CD4-positive, CD25-positive, alpha-beta regulatory T cell (primary cell): ENCODE results near the gene HHEX. TPM values are rescaled to one million over a fixed set of nuclear protein-coding genes. Genes with fewer than 3 reads are reported as not detected.

Experiments
- ATAC-seq, 2 donors: fragments of 150-1000 bp; cut with Tn5 transposase; one replicate each; pipeline ENCODE4 v1.10.0; 2021; ENCODE audit warnings: low read depth in 2 of 2, moderate number of reproducible peaks in 2 of 2, moderate library complexity in 1 of 2
- DNase-seq, 3 donors: peaks; one replicate each; pipeline versions ENCODE4 v3.0.0 to v3.0.0-alpha.2; 2012 to 2022; ENCODE audit warnings: mixed read lengths in 1 of 3
- H3K27ac ChIP-seq: one replicate; pipeline ENCODE4 v1.7.0; 2013; ENCODE audit warnings: mild to moderate bottlenecking, low read length; ENCODE audit not compliant: insufficient read depth, poor library complexity, severe bottlenecking
- H3K27me3 ChIP-seq: one replicate; pipeline ENCODE4 v1.7.0; 2013; ENCODE audit warnings: low read length; ENCODE audit not compliant: control insufficient read depth, insufficient read depth
- H3K36me3 ChIP-seq: one replicate; pipeline ENCODE4 v1.7.0; 2013; ENCODE audit warnings: mild to moderate bottlenecking, low read length, moderate library complexity; ENCODE audit not compliant: control insufficient read depth, insufficient read depth
- H3K4me1 ChIP-seq: 2 replicates; pipeline ENCODE4 v1.7.0; 2013; ENCODE audit warnings: mild to moderate bottlenecking, low read length; ENCODE audit not compliant: insufficient read depth, control insufficient read depth, poor library complexity, severe bottlenecking
- H3K4me3 ChIP-seq: one replicate; pipeline ENCODE4 v1.7.0; 2013; ENCODE audit warnings: low read depth, mild to moderate bottlenecking, low read length, moderate library complexity
- H3K9me3 ChIP-seq, 2 experiments: 1 replicate in 1 of 2; 2 replicates in 1 of 2; pipeline ENCODE4 v1.7.0; 2013; ENCODE audit warnings: low read length in 2 of 2, mild to moderate bottlenecking in 1 of 2, moderate library complexity in 1 of 2; ENCODE audit not compliant: control insufficient read depth in 2 of 2
- H3K27ac Mint-ChIP-seq, 3 donors: one replicate each; pipeline ENCODE4 v1.8.0; 2020 to 2022; ENCODE audit warnings: mild to moderate bottlenecking in 3 of 3, mixed read lengths in 3 of 3, moderate library complexity in 2 of 3
- H3K27me3 Mint-ChIP-seq: one replicate; pipeline ENCODE4 v1.8.0; 2022; ENCODE audit warnings: mild to moderate bottlenecking, mixed read lengths
- H3K36me3 Mint-ChIP-seq: one replicate; pipeline ENCODE4 v1.8.0; 2020; ENCODE audit warnings: mixed read lengths
- H3K4me1 Mint-ChIP-seq, 4 donors: one replicate each; pipeline ENCODE4 v1.8.0; 2020 to 2022; ENCODE audit warnings: mixed read lengths in 4 of 4, mild to moderate bottlenecking in 1 of 4
- H3K4me3 Mint-ChIP-seq, 4 donors: one replicate each; pipeline ENCODE4 v1.8.0; 2020 to 2022; ENCODE audit warnings: mild to moderate bottlenecking in 4 of 4, mixed read lengths in 4 of 4, moderate library complexity in 3 of 4
- H3K9me3 Mint-ChIP-seq, 7 donors: one replicate each; pipeline ENCODE4 v1.8.0; 2020 to 2022; ENCODE audit warnings: mixed read lengths in 7 of 7, mild to moderate bottlenecking in 3 of 7, moderate library complexity in 2 of 7
- polyA plus RNA-seq, 4 donors: library from polyadenylated mRNA; unstranded; fragments of 300-500 nt; fragmentation: Illumina TruSeq; gene quantifications; one replicate each; pipeline ENCODE4 v1.2.3, GENCODE V29; 2021
- total RNA-seq: library from RNA; stranded (reverse); gene quantifications from one replicate; pipeline ENCODE4 v1.2.3, GENCODE V29; 2022

HHEX gene
- total and polyA plus RNA-seq, 5 donors from 2014 or later: 0.19 to 1.2 (median 0.46) TPM; not detected in 1

DNA sequence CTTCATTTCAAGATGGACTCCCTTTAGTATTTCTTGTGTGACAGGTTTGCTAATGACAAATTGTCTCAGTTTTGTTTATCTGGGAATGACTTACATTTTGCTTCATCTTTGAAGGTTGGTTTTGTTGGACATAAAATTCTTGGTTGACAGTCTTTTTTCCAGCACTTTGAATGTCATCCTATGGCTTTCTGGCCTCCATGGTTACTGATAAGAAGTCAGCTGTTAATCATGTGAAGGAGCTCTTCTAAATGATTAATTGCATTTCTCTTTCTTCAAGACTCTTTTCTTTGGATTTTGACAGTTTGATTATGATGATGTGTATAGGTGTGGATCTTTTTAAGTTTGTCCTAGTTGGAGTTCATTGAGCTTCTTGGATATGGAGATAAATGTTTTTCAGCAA, 26.9 kb upstream of the HHEX start:
- no peak overlapping the region for H3K27ac Mint-ChIP-seq
- Histone ChIP-seq H3K9me3 (peaks cover 14 to 17% of the 10 kb centered on the region in 2 experiments), H3K36me3 (no peaks in the 10 kb centered on the region)

DNA sequence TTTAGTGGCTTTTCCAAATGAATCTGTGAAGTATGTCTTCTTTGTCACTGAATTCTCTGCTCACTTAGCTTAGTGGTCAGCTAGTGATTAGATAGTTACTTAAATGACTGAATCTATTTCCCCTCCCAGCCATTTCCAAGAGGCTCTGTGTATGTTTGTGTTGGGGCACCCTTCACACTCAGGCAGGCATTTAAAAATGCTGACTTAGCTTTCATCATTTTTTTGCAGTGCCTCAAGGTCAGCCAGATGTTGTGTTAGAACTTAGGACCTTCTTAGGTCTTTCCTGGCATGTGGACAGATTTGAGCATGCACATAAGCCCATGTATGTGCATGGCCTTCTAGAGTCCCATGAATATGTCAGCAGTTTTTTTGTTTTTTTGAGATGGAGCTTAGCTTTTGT, 25.4 kb upstream of the HHEX start:
- DNase-seq (no peak), ATAC-seq (no peak)
- no peaks in the 10 kb centered on the region for H3K4me1 Mint-ChIP-seq
- H3K4me3 Mint-ChIP-seq: no peak overlapping the region
- Histone ChIP-seq H3K4me1 (no peaks in the 10 kb centered on the region), H3K4me3 (no peak overlapping the region), H3K9me3 (peaks cover 14 to 17% of the 10 kb centered on the region in 2 experiments), H3K27ac (no peak overlapping the region), H3K36me3 (no peaks in the 10 kb centered on the region), H3K27me3 (no peaks in the 10 kb centered on the region)
- peaks cover 0 to 25% (median 9%) of the 10 kb centered on the region in 7 donors for H3K9me3 Mint-ChIP-seq
- H3K27ac Mint-ChIP-seq: no peak overlapping the region
- no peaks in the 10 kb centered on the region for H3K36me3 Mint-ChIP-seq
- peaks cover 17% of the 10 kb centered on the region for H3K27me3 Mint-ChIP-seq

More for the DNA sequence above, 26.9 kb upstream of the HHEX start:
- peaks cover 17% of the 10 kb centered on the region for H3K27me3 Mint-ChIP-seq
- no peak for DNase-seq
- H3K27me3 ChIP-seq: no peaks in the 10 kb centered on the region
- H3K4me1 Mint-ChIP-seq: no peaks in the 10 kb centered on the region
- H3K36me3 Mint-ChIP-seq: no peaks in the 10 kb centered on the region
- no peak overlapping the region for H3K4me3 ChIP-seq
- no peaks in the 10 kb centered on the region for H3K4me1 ChIP-seq
- peaks cover 0 to 25% (median 9%) of the 10 kb centered on the region in 7 donors for H3K9me3 Mint-ChIP-seq
- no peak overlapping the region for H3K4me3 Mint-ChIP-seq
- H3K27ac ChIP-seq: no peak overlapping the region
- ATAC-seq: no peak

DNA sequence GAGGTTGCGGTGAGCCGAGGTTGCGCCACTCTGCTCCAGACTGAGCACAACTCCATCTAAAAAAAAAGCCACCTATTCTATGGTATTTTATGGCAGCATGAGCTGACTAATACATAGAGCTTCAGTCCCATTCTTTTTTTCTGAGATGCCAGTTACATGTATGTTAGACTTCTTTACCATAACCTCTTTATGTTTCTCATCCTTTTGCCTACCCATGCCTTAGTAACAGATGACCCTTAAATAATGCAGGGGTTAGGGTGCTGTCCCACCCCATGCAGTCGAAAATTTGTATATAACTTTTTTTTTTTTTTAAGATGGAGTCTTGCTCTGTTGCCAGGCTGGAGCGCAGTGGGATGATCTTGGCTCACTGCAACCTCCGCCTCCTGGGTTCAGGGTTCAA, 22.7 kb upstream of the HHEX start:
- Mint-ChIP-seq H3K27me3 (peaks cover 23% of the 10 kb centered on the region), H3K27ac (no peak overlapping the region), H3K9me3 (peaks cover 0 to 21% (median 6%) of the 10 kb centered on the region in 7 donors), H3K4me3 (no peak overlapping the region), H3K36me3 (no peaks in the 10 kb centered on the region), H3K4me1 (no peaks in the 10 kb centered on the region)
- H3K4me3 ChIP-seq: no peak overlapping the region
- H3K27me3 ChIP-seq: no peaks in the 10 kb centered on the region
- ATAC-seq (no peak), DNase-seq (no peak)
- H3K9me3 ChIP-seq: peaks cover 14 to 17% of the 10 kb centered on the region in 2 experiments
- H3K4me1 ChIP-seq: no peaks in the 10 kb centered on the region
- no peaks in the 10 kb centered on the region for H3K36me3 ChIP-seq
- H3K27ac ChIP-seq: no peak overlapping the region

DNA sequence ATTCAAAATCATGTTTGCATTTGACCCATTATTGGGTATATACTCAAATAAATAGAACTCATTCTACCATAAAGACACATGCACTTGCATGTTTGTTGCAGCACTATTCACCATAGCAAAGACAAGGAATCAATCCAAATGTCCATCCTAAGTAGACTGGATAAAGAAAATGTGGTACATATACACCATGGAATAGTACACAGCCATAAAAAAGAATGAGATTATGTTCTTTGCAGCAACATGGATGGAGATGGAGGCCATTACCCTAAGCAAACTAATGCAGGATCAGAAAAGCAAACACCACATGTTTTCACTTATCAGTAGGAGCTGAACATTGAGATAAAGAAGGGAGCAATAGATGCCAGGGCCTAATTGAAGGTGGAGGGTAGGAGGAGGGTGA, 12.0 kb upstream of the HHEX start:
- no peak overlapping the region for H3K4me3 Mint-ChIP-seq
- ATAC-seq: no peak

DNA sequence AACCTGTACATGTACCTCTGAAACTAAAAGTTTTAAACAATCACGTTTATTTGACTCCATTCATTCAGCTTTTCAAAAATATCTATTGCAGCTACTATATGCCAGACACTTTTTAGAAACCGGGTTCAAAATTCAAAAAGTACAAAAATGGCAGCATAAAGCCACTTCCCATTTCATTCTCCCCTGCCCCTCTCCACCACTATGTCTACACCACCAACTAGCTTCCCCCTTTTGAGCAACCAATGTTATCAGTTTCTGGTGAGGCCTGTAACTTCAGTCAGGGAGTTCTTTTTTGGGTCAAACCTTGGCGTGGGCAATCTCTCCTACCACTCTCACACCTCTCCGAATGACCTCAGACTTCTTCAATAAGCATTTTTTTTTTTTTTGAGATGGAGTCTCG, 11.5 kb upstream of the HHEX start:
- H3K9me3 Mint-ChIP-seq: peaks cover 0 to 3% (median 0%) of the 10 kb centered on the region in 7 donors
- H3K27me3 Mint-ChIP-seq: peaks cover 27% of the 10 kb centered on the region
- Histone ChIP-seq H3K27me3 (peaks cover 3% of the 10 kb centered on the region), H3K36me3 (no peaks in the 10 kb centered on the region), H3K27ac (no peak overlapping the region), H3K4me3 (no peak overlapping the region), H3K9me3 (no peaks in the 10 kb centered on the region), H3K4me1 (no peaks in the 10 kb centered on the region)
- ATAC-seq: no peak
- peak overlapping the region in 1 of 3 donors; percentile 85 for H3K27ac Mint-ChIP-seq
- H3K4me1 Mint-ChIP-seq: no peaks in the 10 kb centered on the region
- no peak overlapping the region for H3K4me3 Mint-ChIP-seq
- H3K36me3 Mint-ChIP-seq: no peaks in the 10 kb centered on the region
- DNase-seq: no peak

More for the DNA sequence above, 12.0 kb upstream of the HHEX start:
- Histone ChIP-seq H3K9me3 (no peaks in the 10 kb centered on the region), H3K36me3 (no peaks in the 10 kb centered on the region), H3K27ac (no peak overlapping the region), H3K4me3 (no peak overlapping the region), H3K27me3 (peaks cover 3% of the 10 kb centered on the region), H3K4me1 (no peaks in the 10 kb centered on the region)
- peaks cover 0 to 3% (median 0%) of the 10 kb centered on the region in 7 donors for H3K9me3 Mint-ChIP-seq
- H3K27ac Mint-ChIP-seq: no peak overlapping the region
- no peak for DNase-seq
- H3K36me3 Mint-ChIP-seq: no peaks in the 10 kb centered on the region
- H3K27me3 Mint-ChIP-seq: peaks cover 22% of the 10 kb centered on the region
- no peaks in the 10 kb centered on the region for H3K4me1 Mint-ChIP-seq

DNA sequence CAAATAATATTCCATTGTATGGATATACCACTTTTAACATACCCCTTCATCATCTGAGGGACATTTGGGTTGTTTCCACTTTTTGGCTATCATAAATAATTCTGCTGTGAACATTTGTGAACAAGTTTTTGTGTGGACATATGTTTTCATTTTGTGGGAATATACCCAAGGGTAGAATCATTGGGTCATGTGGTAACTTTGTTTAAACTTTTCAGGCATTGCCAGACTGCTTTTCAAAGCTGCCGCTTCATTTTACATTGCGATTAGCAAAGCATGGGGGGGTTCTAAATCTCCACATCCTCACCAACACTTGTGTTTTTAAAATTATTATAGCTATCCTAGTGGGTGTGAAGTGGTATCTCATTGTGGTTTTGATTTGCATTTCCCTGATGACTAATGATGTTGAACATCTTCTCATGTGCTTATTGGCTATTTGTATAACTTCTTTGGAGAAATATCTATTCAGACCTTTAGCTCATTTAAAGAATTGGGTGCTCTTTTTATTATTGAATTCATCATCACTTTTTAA, 8.4 kb upstream of the HHEX start:
- Histone ChIP-seq H3K4me3 (no peak overlapping the region), H3K27me3 (peaks cover 16% of the 10 kb centered on the region), H3K36me3 (no peaks in the 10 kb centered on the region), H3K4me1 (no peaks in the 10 kb centered on the region), H3K27ac (no peak overlapping the region), H3K9me3 (no peaks in the 10 kb centered on the region)
- Mint-ChIP-seq H3K4me3 (no peak overlapping the region), H3K9me3 (peaks cover 0 to 6% (median 2%) of the 10 kb centered on the region in 7 donors), H3K27me3 (peaks cover 54% of the 10 kb centered on the region), H3K4me1 (no peaks in the 10 kb centered on the region), H3K27ac (no peak overlapping the region), H3K36me3 (no peaks in the 10 kb centered on the region)
- DNase-seq: no peak
- ATAC-seq: no peak

DNA sequence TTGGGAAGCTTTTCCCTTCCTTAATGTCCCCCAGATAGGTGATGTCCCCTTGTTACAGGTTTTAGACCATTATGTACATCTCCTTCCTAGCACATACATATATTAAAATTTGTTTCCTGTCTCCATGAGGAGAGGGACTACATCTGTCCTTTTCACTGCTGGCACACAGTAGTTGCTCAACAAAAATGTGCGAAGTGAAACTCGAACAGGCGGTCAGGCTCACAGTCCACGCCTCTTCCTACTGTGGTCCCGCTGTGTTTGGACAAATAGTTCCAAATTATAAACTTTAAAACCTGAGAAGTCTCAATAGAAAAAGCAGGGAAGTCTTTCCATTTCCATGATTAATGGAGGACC, 1.2 kb upstream of the HHEX start:
- ATAC-seq (no peak), DNase-seq (no peak)
- Histone ChIP-seq H3K27me3 (peaks cover 50% of the 10 kb centered on the region), H3K27ac (no peak overlapping the region), H3K4me3 (no peak overlapping the region), H3K4me1 (peaks cover 26% of the 10 kb centered on the region), H3K36me3 (no peaks in the 10 kb centered on the region), H3K9me3 (no peaks in the 10 kb centered on the region)
- Mint-ChIP-seq H3K27me3 (peaks cover 79% of the 10 kb centered on the region), H3K9me3 (peaks cover 0 to 6% (median 5%) of the 10 kb centered on the region in 7 donors), H3K27ac (no peak overlapping the region), H3K4me3 (peak overlapping the region; percentile 79 to 89 (median 82)), H3K4me1 (peaks cover 0 to 27% (median 19%) of the 10 kb centered on the region in 4 donors), H3K36me3 (no peaks in the 10 kb centered on the region)

DNA sequence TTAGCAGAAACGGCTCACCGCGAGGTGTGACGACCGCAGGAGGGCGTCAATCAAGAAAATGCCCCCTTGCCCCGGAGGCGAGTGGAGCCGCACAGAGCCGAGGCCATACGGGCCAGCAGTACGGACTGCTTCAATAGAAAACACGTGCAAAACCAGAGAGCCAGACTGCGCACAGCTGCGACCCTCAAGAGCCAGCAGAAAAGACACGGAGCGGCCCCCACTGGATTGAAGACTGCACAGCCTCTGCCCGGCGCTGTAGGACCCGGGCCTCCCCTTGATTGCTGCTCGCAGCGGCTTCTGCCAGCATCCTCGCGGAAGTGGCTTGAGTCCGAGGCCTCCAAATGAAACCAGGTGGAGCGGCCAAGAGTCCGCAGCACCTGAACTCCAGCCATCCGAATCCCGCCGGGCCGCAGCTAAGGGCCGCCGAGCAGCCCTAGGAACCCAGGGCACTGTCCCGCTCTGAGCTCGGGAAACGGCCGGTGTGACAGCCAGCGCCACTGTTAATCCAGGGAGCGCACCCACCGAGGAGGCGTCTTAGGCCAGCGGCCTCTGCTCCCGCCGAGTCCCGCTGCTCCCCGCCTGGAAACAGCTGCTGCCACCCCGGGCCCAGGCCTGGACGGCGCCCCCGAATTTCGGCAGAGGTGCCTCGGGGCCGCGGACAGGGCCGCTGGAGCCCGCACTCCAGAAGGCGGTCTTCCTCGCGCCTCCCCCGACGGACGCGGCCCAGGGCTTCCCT, 660 bp upstream of the HHEX start:
- H3K27ac Mint-ChIP-seq: no peak overlapping the region
- no peak overlapping the region for H3K27ac ChIP-seq
- H3K4me1 ChIP-seq: peaks cover 26% of the 10 kb centered on the region
- ATAC-seq (peak in 1 of 2 donors; percentile 5), DNase-seq (peak in 2 of 3 donors; percentile 19 to 24)
- H3K4me1 Mint-ChIP-seq: peaks cover 0 to 27% (median 19%) of the 10 kb centered on the region in 4 donors
- H3K4me3 Mint-ChIP-seq: peak overlapping the region; percentile 79 to 89 (median 82)
- H3K27me3 Mint-ChIP-seq: peaks cover 79% of the 10 kb centered on the region
- peaks cover 0 to 8% (median 5%) of the 10 kb centered on the region in 7 donors for H3K9me3 Mint-ChIP-seq
- H3K36me3 Mint-ChIP-seq: no peaks in the 10 kb centered on the region
- H3K4me3 ChIP-seq: peak overlapping the region; percentile 19
- H3K9me3 ChIP-seq: no peaks in the 10 kb centered on the region
- H3K27me3 ChIP-seq: peaks cover 52% of the 10 kb centered on the region
- H3K36me3 ChIP-seq: no peaks in the 10 kb centered on the region
